GM12878 (cell line): Measurements from ENCODE around the gene DIS3L2. TPM values are rescaled to one million over a fixed set of nuclear protein-coding genes. Genes with fewer than 3 reads are reported as not detected.

ENCODE experiments used
- ATAC-seq: fragments of 200-7000 bp; cut with Tn5 transposase; 3 replicates; pipeline ENCODE4 v1.9.1; 2020; ENCODE audit warnings: mild to moderate bottlenecking, moderate library complexity
- BruUV-seq: library from RNA; stranded (reverse); fragments of 400-500 nt; replicated peaks from 2 replicates; lab custom pipeline; 2021; lab: Mats Ljungman, UMichigan
- CTCF ChIA-PET: fragments of 300-600 bp; sonication (Branson Sonifier 250); formaldehyde crosslinking; extraction: SDS; loops from one replicate; lab custom pipeline; 2021; ENCODE audit warnings: inconsistent platforms; lab: Yijun Ruan, JAX
- POLR2A ChIA-PET: fragments of 350-600 bp; formaldehyde crosslinking; extraction: SDS; loops from one replicate; lab custom pipeline; 2021; ENCODE audit warnings: inconsistent platforms; lab: Charles Lee
- RAD21 ChIA-PET: fragments of 300-600 bp; sonication (Branson Sonifier 250); formaldehyde crosslinking; loops from one replicate; lab custom pipeline; 2023; ENCODE audit warnings: antibody characterized with exemption; ENCODE audit not compliant: unreplicated experiment; lab: Charles Lee
- SMC1A ChIA-PET: fragments of 300-600 bp; sonication (Branson Sonifier 250); formaldehyde crosslinking; loops from one replicate; lab custom pipeline; 2023; ENCODE audit not compliant: unreplicated experiment, uncharacterized antibody; lab: Charles Lee
- DNase-seq: peaks from one replicate; pipeline ENCODE4 v3.0.0-alpha.2; 2011; ENCODE audit warnings: low read depth, low spot score
- FAIRE-seq: peaks from 3 replicates; lab custom pipeline; 2011; peaks lifted over from hg19 to GRCh38; lab: Jason Lieb, UNC
- H2AFZ ChIP-seq: 2 replicates; pipeline ENCODE4 v1.6.0; 2011; ENCODE audit warnings: low read depth, low read length, control low read depth; ENCODE audit not compliant: control insufficient read depth
- H3K27ac ChIP-seq: 2 replicates; pipeline ENCODE4 v1.5.1; 2011; ENCODE audit warnings: control low read depth; ENCODE audit not compliant: control insufficient read depth, insufficient read depth
- H3K27me3 ChIP-seq, 2 experiments: replicated peaks in 1 of 2; 2 replicates each; pipeline versions ENCODE4 v1.6.0 to v1.6.1; 2011; ENCODE audit warnings: low read length in 1 of 2; ENCODE audit not compliant: control insufficient read depth in 2 of 2, insufficient read depth in 2 of 2
- H3K36me3 ChIP-seq, 2 experiments: 2 replicates each; pipeline ENCODE4 v1.5.1; 2011; ENCODE audit warnings: low read length in 1 of 2; ENCODE audit not compliant: control insufficient read depth in 2 of 2, insufficient read depth in 2 of 2
- H3K4me1 ChIP-seq: 2 replicates; pipeline ENCODE4 v1.6.1; 2011; ENCODE audit warnings: mild to moderate bottlenecking, low read length, moderate library complexity, mixed read lengths; ENCODE audit not compliant: control insufficient read depth, insufficient read depth
- H3K4me2 ChIP-seq: 2 replicates; pipeline ENCODE4 v1.6.0; 2011; ENCODE audit warnings: control low read depth; ENCODE audit not compliant: control insufficient read depth, insufficient read depth
- H3K4me3 ChIP-seq: fragments of 200-600 bp; sonication (generic); 2 replicates; pipeline ENCODE4 v1.5.1; 2016
- H3K79me2 ChIP-seq: 2 replicates; pipeline ENCODE4 v1.6.0; 2011; ENCODE audit warnings: low read length; ENCODE audit not compliant: control insufficient read depth, insufficient read depth
- H3K9ac ChIP-seq: 2 replicates; pipeline ENCODE4 v1.8.0; 2011; ENCODE audit warnings: low read length, control low read depth, mixed read lengths; ENCODE audit not compliant: control insufficient read depth, insufficient read depth
- H3K9me3 ChIP-seq: replicated peaks from 3 replicates; pipeline ENCODE4 v1.5.1; 2011; ENCODE audit warnings: mild to moderate bottlenecking, low read length; ENCODE audit not compliant: control insufficient read depth, insufficient read depth
- H4K20me1 ChIP-seq: 2 replicates; pipeline ENCODE4 v1.6.0; 2011; ENCODE audit not compliant: control insufficient read depth, insufficient read depth
- CBX3 ChIP-seq: fragments of 200-600 bp; sonication (generic); IDR thresholded peaks from 2 replicates; pipeline ENCODE4 v1.6.1; 2016; ENCODE audit warnings: low read depth, borderline replicate concordance
- DPF2 ChIP-seq: fragments of 450-650 bp; IDR thresholded peaks from 2 replicates; pipeline ENCODE4 v1.6.1; 2017; ENCODE audit warnings: mild to moderate bottlenecking
- IRF4 ChIP-seq: IDR thresholded peaks from 2 replicates; pipeline ENCODE4 v1.6.1; 2011; ENCODE audit warnings: low read depth, low read length
- PML ChIP-seq: IDR thresholded peaks from 2 replicates; pipeline ENCODE4 v1.6.1; 2012; ENCODE audit warnings: low read length, inconsistent platforms
- SREBF2 ChIP-seq: IDR thresholded peaks from 2 replicates; pipeline ENCODE4 v1.6.1; 2012; ENCODE audit warnings: mild to moderate bottlenecking, low read length
- SUZ12 ChIP-seq: fragments of 200-600 bp; sonication (generic); IDR thresholded peaks from one replicate; pipeline ENCODE4 v1.6.1; 2018; ENCODE audit warnings: antibody characterized with exemption, mild to moderate bottlenecking; ENCODE audit not compliant: unreplicated experiment
- WRNIP1 ChIP-seq: IDR thresholded peaks from 2 replicates; pipeline ENCODE4 v1.6.1; 2011; ENCODE audit warnings: low read depth, low read length, improper control_type of control experiment, borderline replicate concordance
- WGBS: methylation state at CpG from one replicate; pipeline ENCODE4 v1.1.6; 2016; ENCODE audit warnings: low lambda C conversion rate; ENCODE audit not compliant: insufficient replicate concordance, insufficient coverage; ENCODE audit errors: missing lambda C conversion rate; 5-methylcytosine and 5-hydroxymethylcytosine counted together
- in situ Hi-C: fragments of 300-500 bp; cut with MboI; formaldehyde crosslinking; loops from 9 replicates; pipeline ENCODE4 v1.14.3; 2018; ENCODE audit warnings: mixed read lengths
- intact Hi-C: fragments of 100-400 bp; cut with micrococcal nuclease; formaldehyde crosslinking; loops from one replicate; pipeline ENCODE4 v1.14.2; 2022; ENCODE audit not compliant: unreplicated experiment
- polyA plus RNA-seq, 11 experiments: library from polyadenylated mRNA; depleted of rRNA in 4 of 11; unstranded in 6 of 11; stranded (reverse) in 5 of 11; fragments of >200 nt; fragmentation: Nextera tagmentation in 4 of 11; fragmentation: Illumina TruSeq in 1 of 11; extraction: Ambion mirVana in 4 of 11; extraction: Trizol in 1 of 11; gene quantifications; 1 replicate in 1 of 11; 2 replicates in 10 of 11; pipeline versions ENCODE4 v1.2.1 to v1.2.3, GENCODE V29; 2011 to 2016; ENCODE audit warnings: inconsistent platforms in 2 of 11, missing spikeins in 2 of 11, low read depth in 1 of 11
- total RNA-seq, 4 experiments: library from RNA; depleted of rRNA in 3 of 4; stranded (reverse); fragments of >200 nt in 3 of 4; fragmentation: Illumina TruSeq in 1 of 4; extraction: Trizol in 1 of 4; gene quantifications; 2 replicates each; pipeline versions ENCODE4 v1.2.1 to v1.2.3, GENCODE V29; 2013 to 2021
- TF ChIP-seq, protein P1 (sequence below): IDR thresholded peaks from 2 replicates; pipeline ENCODE4 v1.6.1; 2012; ENCODE audit warnings: low read depth, low read length, improper control_type of control experiment
- TF ChIP-seq, protein P2 (sequence below): IDR thresholded peaks from 2 replicates; pipeline ENCODE4 v1.6.1; 2012; ENCODE audit warnings: mild to moderate bottlenecking, low read depth, low read length
- TF ChIP-seq, protein P3 (sequence below): IDR thresholded peaks from 2 replicates; pipeline ENCODE4 v1.6.1; 2012; ENCODE audit warnings: low read length, inconsistent platforms
- TF ChIP-seq, protein P4 (sequence below): fragments of 450-650 bp; IDR thresholded peaks from 2 replicates; pipeline ENCODE4 v1.6.1; 2016; ENCODE audit warnings: mild to moderate bottlenecking, moderate library complexity, borderline replicate concordance

The DIS3L2 gene
- total and polyA plus RNA-seq, 10 of the 15 experiments (the other 5 are each of a cell fraction or from before 2014, with no cell fraction given): 3.5 to 27.1 (median 16.0) TPM

DNA sequence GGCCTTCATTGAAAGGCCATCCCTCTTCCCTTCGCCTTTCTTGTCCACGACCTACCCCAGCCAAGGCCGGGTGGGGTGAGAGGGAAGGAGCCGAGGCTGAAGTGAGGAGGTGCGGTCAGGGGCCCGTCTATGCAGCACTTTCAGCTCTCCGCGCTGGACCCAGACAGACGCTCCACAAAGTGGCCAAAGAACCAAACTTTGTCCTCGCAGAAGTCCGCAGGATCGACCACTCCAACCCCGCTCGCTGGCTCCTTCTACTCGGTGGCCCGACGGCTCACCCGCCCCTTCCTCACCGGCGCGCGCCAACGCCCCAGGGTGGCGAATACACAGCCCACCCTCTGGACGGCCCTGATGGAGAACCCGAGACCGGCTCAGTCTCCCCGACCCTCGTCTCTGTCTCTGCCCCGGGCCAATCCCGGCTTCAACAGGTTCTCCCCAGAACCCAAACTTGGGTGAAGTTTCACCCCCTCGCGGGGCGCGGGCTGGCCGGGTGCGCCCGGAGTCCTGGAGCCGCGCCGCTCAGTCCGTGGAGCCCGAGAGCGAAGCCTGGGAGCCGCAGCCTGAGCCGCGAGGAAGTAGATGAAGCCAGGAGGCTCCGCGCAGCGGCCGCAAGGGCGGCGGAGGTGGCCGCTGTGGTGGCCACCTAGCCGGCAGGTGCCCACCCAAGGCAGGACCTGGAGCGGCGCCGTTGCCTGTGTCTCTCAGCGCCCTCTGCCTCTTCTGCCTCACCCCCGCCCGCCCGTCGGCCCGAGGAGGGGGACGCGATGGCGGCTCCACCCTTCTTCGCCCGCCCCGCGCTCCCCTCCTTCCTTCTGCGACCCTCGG, 390.4 kb downstream of the DIS3L2 start (continued):
- TF ChIP-seq, protein P1, sequence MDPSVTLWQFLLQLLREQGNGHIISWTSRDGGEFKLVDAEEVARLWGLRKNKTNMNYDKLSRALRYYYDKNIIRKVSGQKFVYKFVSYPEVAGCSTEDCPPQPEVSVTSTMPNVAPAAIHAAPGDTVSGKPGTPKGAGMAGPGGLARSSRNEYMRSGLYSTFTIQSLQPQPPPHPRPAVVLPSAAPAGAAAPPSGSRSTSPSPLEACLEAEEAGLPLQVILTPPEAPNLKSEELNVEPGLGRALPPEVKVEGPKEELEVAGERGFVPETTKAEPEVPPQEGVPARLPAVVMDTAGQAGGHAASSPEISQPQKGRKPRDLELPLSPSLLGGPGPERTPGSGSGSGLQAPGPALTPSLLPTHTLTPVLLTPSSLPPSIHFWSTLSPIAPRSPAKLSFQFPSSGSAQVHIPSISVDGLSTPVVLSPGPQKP: no peak
- TF ChIP-seq DPF2: no peak

DNA sequence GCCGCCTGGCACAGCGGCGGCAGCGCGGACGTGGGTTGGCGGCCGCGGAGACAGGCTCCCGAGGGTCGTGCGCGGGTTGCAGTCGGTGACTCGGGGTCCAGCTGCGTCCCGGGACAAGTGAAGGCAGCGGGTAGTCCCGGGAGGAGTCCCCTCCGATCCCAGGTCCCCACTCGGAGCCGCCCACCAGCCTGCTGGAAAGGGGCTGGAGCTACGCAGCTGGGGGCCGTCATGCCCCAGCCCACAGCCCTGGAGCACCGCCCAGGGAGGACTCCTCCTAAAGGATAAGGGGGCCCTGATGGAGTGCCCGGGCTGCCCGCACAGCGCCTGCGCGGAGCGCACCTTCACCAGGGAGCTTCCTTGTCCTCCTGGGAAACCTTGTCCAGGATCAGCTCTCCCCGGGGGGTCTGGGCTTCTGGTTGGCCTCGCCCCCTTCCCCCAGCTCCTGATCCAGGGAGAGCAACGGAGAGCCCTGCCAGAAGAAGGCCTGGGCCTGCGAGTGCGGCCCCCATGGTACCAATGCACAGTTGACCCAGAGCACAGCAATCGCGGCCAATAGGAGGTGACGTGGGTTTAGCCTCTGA, 391.1 kb downstream of the DIS3L2 start:
- ChIA-PET POLR2A (no interaction called here), SMC1A (no interaction called here), RAD21 (no interaction called here), CTCF (no interaction called here)
- 72% methylated on average over 24 of the region's 39 CpGs for WGBS
- Histone ChIP-seq H3K4me2 (no peak overlapping the region), H3K9ac (no peak overlapping the region), H3K9me3 (no peaks in the 10 kb centered on the region; the same call in 2 of the 3 replicates), H3K27ac (no peak overlapping the region), H3K4me1 (no peaks in the 10 kb centered on the region), H3K36me3 (no peaks in the 10 kb centered on the region), H2AFZ (no peak overlapping the region), H4K20me1 (no peaks in the 10 kb centered on the region), H3K27me3 (peaks cover 3 to 6% of the 10 kb centered on the region in 2 experiments; a peak in 3 of 4 replicates), H3K79me2 (no peaks in the 10 kb centered on the region), H3K4me3 (no peak overlapping the region)
- DNase-seq: no peak
- BruUV-seq: no TSS peak
- no peak for FAIRE-seq
- in situ Hi-C loops: no loop called here
- intact Hi-C loops: no loop called here
- no peak for ATAC-seq
- no peak for TF ChIP-seq PML
- TF ChIP-seq SUZ12: no peak
- no peak for TF ChIP-seq SREBF2
- TF ChIP-seq, protein P2, sequence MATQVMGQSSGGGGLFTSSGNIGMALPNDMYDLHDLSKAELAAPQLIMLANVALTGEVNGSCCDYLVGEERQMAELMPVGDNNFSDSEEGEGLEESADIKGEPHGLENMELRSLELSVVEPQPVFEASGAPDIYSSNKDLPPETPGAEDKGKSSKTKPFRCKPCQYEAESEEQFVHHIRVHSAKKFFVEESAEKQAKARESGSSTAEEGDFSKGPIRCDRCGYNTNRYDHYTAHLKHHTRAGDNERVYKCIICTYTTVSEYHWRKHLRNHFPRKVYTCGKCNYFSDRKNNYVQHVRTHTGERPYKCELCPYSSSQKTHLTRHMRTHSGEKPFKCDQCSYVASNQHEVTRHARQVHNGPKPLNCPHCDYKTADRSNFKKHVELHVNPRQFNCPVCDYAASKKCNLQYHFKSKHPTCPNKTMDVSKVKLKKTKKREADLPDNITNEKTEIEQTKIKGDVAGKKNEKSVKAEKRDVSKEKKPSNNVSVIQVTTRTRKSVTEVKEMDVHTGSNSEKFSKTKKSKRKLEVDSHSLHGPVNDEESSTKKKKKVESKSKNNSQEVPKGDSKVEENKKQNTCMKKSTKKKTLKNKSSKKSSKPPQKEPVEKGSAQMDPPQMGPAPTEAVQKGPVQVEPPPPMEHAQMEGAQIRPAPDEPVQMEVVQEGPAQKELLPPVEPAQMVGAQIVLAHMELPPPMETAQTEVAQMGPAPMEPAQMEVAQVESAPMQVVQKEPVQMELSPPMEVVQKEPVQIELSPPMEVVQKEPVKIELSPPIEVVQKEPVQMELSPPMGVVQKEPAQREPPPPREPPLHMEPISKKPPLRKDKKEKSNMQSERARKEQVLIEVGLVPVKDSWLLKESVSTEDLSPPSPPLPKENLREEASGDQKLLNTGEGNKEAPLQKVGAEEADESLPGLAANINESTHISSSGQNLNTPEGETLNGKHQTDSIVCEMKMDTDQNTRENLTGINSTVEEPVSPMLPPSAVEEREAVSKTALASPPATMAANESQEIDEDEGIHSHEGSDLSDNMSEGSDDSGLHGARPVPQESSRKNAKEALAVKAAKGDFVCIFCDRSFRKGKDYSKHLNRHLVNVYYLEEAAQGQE: no peak
- TF ChIP-seq, protein P3, sequence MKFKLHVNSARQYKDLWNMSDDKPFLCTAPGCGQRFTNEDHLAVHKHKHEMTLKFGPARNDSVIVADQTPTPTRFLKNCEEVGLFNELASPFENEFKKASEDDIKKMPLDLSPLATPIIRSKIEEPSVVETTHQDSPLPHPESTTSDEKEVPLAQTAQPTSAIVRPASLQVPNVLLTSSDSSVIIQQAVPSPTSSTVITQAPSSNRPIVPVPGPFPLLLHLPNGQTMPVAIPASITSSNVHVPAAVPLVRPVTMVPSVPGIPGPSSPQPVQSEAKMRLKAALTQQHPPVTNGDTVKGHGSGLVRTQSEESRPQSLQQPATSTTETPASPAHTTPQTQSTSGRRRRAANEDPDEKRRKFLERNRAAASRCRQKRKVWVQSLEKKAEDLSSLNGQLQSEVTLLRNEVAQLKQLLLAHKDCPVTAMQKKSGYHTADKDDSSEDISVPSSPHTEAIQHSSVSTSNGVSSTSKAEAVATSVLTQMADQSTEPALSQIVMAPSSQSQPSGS: no peak
- TF ChIP-seq, protein P4, sequence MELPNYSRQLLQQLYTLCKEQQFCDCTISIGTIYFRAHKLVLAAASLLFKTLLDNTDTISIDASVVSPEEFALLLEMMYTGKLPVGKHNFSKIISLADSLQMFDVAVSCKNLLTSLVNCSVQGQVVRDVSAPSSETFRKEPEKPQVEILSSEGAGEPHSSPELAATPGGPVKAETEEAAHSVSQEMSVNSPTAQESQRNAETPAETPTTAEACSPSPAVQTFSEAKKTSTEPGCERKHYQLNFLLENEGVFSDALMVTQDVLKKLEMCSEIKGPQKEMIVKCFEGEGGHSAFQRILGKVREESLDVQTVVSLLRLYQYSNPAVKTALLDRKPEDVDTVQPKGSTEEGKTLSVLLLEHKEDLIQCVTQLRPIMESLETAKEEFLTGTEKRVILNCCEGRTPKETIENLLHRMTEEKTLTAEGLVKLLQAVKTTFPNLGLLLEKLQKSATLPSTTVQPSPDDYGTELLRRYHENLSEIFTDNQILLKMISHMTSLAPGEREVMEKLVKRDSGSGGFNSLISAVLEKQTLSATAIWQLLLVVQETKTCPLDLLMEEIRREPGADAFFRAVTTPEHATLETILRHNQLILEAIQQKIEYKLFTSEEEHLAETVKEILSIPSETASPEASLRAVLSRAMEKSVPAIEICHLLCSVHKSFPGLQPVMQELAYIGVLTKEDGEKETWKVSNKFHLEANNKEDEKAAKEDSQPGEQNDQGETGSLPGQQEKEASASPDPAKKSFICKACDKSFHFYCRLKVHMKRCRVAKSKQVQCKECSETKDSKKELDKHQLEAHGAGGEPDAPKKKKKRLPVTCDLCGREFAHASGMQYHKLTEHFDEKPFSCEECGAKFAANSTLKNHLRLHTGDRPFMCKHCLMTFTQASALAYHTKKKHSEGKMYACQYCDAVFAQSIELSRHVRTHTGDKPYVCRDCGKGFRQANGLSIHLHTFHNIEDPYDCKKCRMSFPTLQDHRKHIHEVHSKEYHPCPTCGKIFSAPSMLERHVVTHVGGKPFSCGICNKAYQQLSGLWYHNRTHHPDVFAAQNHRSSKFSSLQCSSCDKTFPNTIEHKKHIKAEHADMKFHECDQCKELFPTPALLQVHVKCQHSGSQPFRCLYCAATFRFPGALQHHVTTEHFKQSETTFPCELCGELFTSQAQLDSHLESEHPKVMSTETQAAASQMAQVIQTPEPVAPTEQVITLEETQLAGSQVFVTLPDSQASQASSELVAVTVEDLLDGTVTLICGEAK: no peak
- TF ChIP-seq WRNIP1: no peak
- no peak for TF ChIP-seq CBX3
- no peak for TF ChIP-seq IRF4
